HG03354 (cell line): Measurements from ENCODE around the gene PTPRD.

Experiments used
- ATAC-seq: cut with Tn5 transposase; IDR thresholded peaks from one replicate; pipeline ENCODE4 v1.9.1; 2021; ENCODE audit warnings: mild to moderate bottlenecking; ENCODE audit not compliant: unreplicated experiment, poor library complexity, severe bottlenecking

The PTPRD gene

GRCh38 chr9:9817176-9817575 lies 795.6 kb downstream of the PTPRD start:
- ATAC-seq = peak; percentile 73

DNA sequence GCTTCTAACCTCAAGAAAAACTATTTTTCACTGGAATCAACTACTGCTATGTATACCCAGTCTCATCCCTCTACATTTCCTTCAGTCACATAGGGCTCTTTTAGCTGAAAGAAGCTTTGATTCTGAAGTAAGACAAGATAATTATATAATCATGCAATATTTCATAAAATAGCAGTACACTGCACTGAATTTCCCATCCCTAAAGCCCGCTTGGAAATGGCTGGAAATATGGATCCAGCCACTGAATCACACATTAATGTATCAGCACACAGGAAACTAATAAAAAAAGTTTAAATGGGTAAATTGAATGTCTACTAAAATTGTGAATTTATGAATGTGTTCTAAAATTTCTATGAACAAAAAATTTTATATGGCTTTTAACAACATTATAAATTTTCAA lies 808.7 kb downstream of the PTPRD start:
- no peak for ATAC-seq

DNA sequence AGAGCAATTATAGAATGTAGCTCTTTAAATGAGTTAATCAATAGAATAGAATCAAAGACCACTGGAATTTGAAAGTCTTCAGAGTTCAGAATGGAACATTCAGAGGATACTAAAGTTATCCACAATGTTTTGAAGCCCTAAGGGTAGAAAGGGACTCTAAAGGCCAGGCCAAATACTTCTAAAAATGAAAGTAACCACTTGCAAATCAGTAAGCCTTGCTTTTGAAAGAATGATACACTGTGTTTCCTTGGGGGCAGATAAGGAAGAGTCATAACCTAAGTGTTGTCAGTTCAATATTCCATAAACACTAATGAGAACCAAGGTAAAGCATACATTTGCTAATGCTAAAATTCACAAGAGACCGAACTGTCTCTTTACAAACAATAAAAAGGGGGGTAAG lies 813.5 kb downstream of the PTPRD start:
- ATAC-seq = no peak

GRCh38 chr9:9792144-9792857 lies 820.5 kb downstream of the PTPRD start:
- ATAC-seq = peak; percentile 78

DNA sequence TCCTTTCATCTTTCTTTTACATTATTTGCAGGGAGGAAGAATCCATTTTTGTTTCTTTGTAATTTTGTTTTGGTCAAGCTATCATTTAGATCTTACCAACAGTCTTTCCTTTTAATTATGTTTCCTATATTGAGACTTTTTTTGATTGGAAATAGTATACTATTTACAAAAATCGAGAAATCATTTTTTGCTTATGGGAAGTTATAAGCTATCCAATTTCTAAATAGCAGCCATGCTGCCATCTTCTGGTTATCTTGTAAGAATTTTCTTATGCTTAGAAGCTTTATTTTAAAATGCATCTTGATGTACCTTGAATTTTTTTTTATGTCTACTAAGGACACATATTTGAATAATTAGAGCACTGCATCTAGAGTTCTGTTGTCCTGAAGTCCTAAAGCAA lies 821.2 kb downstream of the PTPRD start:
- no peak for ATAC-seq

DNA sequence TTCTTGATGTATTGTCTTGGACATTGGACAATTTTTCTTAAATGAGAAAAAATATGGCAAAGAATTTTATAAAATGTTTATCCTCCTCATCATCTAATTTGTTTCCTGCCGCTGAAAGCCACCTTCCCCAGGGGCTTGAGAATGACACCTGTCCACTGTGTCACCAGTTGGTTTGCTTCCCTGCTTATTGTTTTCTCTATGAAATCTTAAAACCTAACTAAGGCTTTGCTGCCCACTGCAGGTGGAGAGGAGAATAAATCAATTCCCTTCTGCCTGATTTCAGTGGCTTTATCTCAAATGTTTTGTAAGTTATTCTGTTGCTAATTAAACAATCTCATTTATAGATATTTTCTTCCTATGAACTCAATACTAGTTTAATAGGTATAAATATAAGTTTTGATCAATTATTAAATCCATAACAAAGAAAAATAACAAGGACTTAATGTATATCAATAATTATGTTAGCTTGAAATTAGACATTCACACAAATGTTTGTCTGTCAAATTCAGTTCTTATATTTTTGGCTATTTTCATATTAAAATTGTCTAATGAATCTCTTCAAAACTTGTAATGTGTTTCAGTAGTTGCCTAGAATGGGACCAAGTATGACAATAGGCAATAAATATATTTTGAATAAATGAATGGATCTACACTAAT lies 822.5 kb downstream of the PTPRD start:
- peak; percentile 77 for ATAC-seq

- ATAC-seq = no peak
Measured at GRCh38 chr9:9783711-9784110, 829.1 kb downstream of the PTPRD start.

GRCh38 chr9:9783211-9783610 lies 829.6 kb downstream of the PTPRD start:
- no peak for ATAC-seq

DNA sequence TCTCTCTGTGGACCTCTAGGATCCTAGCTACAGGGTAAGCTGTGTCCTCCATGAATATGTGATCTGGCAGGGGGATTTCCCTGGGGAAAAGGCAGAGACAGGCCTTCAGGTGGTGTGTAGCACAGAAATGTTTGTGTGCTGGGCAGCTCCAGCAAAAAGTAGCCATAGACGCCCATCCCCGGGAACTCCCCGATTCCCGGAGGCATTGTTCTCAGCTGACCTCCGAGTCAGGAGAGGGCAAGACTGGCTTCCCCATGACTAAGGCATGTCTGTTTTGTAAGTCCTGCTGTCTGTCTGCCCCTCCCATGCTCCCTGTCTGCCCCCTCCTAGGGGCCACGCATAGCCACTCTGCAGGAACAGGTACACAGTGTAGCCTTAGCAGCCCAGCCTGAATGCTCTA lies 834.5 kb downstream of the PTPRD start:
- ATAC-seq = no peak

DNA sequence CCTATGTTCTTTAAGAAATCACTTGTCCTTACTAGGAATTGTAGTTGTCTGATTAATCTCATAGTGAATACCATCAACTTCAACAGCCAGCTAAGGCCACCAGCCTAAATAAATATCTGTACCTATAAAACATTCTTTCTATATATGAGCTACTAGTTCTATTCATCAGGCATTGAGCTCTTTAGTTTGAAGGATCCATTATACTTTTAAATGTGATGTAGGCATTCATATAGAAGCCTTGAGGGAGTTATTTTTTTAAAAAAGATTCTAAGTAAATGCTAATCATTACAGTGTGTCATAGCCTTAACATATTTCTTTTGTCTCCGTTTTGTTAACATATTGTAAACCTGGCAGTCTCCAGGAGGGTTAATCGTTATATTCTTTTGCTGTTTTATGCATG lies 838.3 kb downstream of the PTPRD start:
- no peak for ATAC-seq

DNA sequence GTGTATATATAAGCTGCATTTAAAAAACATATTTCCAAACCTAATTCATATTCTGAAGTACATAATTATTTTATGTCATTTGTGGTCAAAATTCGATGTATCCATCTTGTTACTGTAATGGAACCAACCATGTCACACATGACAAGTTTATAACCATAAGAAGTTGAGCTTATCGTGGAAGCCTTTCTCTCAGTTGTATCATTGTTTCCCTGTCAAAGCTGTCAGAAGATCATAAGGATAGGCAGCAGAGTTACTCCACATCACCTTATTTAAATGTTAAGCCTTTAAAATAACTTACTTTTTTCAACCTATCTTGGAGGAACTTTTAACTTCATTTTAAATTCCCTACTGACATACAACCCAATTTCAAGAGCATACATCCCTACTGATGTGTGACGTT lies 841.5 kb downstream of the PTPRD start:
- no peak for ATAC-seq

DNA sequence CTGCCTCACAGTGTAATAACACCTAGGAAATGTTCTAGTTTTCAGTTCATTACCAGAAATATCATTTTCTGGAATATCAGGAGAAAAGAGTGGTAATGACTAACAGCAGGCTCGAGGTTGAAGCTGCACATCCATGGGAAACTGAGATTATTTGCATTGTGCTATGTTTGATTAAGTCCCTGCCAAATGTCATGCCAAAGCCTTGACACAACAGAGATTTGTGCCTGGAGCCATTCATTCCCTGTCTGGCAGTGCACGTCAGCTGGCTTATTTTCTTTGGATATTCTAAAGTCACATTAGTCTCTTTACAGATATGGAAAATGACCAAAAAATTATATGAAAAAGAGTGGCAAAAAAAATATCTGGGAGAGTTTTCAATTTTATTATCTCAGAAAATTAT lies 848.0 kb downstream of the PTPRD start:
- ATAC-seq = no peak

GRCh38 chr9:9754186-9754585 lies 858.6 kb downstream of the PTPRD start:
- no peak for ATAC-seq

- ATAC-seq = no peak
Measured at GRCh38 chr9:9753266-9753665, 859.5 kb downstream of the PTPRD start.

DNA sequence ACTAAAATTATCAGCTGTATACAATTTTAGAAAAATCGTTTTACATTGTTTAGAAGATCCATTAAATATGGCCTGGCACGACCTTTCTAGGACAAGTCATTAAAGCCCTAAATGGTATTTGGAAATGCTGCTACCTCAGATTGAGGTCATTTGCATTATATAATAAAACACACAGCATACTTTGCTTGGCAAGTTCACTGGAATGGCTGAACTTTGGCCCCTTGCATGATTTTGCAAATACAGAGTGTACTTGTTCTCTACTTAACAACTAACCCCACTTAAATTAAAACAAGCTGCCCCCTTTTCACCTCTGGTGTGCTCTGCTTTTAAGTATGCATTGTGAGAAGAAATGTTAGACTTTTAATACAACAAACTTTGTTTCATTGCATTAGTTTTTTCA lies 860.1 kb downstream of the PTPRD start:
- no peak for ATAC-seq

DNA sequence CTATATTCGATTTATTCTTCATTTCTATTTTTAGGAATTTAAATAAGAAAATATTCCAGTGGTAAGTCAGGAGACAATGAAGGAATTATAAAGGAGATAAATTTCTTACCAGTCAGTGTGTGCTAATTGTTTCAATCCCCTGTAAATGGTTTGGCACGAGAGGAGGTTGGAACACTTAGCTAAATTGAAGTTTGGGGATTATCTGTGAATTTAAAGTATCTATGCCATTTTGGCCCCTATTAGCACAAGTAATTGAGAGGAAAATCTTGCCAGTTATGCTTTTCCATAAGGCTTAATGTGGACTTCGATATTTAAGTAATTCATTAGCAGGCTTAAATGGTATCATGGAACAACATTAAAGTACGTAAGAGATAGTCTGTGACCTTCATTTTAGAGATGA lies 860.8 kb downstream of the PTPRD start:
- no peak for ATAC-seq

DNA sequence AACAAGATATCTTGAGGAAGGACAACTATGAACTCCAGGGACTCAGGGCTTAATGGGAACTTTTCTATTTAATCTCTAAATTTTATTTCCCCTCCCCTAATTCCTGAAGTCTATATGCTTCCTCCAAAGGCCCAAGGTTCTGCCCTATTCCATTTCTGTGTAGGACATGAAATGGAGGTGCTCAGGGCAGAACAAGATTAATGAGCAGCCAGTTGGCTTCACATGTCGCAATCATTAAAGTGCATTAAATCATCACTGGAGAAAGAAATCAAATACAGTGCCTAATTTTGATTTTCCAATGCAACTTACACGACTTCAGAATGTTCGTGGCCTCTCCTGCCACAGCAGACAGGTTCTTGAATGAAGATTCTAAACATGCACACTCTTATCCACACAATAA lies 862.1 kb downstream of the PTPRD start:
- no peak for ATAC-seq

DNA sequence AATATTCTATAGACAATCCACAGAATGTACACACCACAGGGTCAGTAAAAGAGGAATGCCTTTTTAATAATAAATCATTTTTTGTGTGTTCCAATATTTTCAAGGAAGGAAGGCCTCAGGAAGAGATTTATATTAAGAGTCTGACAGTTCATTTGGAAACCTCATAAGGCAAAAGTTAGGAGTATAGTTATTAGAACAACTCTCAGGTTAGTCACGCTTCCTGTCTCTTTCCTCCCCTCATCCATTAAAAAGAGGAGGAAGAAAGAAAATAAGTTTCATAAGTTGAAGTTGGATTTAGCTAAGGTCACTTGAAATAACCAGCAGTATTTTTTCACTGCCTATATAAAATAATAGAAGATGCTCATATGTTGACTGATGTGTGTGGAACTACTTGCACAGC lies 863.2 kb downstream of the PTPRD start:
- ATAC-seq = no peak

- ATAC-seq = no peak
Measured at GRCh38 chr9:9747787-9748186, 865.0 kb downstream of the PTPRD start.

DNA sequence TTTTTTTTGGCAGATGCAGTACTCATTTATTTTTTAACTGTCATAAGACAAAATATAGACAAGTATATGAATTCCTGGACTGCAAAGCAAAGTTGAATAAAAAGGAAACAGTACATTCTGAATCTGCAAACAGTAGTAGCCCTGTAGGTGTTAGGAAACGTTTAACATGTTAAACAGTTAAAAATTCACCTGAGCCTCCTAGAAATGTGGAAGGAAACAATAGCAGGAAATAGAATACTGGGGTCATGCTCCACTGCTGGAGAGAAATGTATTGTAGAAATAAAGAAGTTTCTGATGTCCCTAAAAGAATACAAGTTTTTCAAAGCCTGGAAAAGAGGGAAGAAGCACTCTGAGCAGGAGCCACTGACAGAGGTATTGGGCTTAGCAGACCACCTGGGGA lies 866.0 kb downstream of the PTPRD start:
- no peak for ATAC-seq

DNA sequence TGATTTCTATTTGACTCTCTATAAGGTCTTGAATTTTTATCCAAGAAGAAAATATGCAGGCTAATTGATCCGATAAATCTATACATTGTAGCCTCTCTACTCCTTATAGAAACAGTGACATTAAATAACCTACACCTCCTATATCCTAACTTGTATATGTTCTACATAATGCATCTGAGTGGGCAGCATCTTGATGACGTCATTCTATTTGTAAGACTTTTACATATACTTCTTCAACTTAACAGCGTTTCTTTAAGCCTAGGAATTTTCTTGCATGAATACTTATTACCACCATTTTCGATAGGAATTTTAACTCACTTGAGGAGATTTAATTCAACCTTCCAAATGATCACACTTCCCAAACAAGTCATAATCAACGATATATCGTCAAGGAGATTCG lies 869.0 kb downstream of the PTPRD start:
- ATAC-seq = no peak

DNA sequence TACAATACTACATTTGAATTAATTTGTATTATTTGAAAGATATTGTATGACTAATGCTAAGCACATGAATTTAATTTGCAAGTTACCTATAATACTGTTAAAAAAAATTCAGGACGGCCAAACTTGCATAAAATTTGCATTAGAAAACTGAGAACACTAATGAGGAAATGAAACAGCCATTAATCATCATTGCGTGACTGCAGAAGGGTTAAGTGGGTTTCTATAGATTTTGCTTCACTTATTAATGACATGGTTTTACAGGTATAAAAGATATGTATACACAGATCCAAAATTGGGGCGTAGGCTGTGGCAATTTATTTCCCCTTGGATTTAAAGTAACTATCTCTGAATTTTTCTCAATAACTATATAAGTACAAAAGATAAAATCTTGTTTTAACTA lies 882.6 kb downstream of the PTPRD start:
- peak; percentile 73 for ATAC-seq
